H9 (cell line): ENCODE results near the gene ENOX1. TPM values are rescaled to one million over a fixed set of nuclear protein-coding genes. Genes with fewer than 3 reads are reported as not detected.

ENCODE experiments used
- DNase-seq: peaks from one replicate; pipeline ENCODE4 v3.0.0-alpha.2; 2017
- H2AFZ ChIP-seq: one replicate; pipeline ENCODE4 v1.6.1; 2013; ENCODE audit warnings: mild to moderate bottlenecking, low read length, control low read depth, moderate library complexity
- H2AK5ac ChIP-seq: 2 replicates; pipeline ENCODE4 v1.6.1; 2013; ENCODE audit warnings: low read length, control low read depth, mixed read lengths; ENCODE audit not compliant: insufficient read length
- H2BK120ac ChIP-seq: one replicate; pipeline ENCODE4 v1.6.1; 2013; ENCODE audit warnings: low read depth, mild to moderate bottlenecking, low read length, control low read depth, inconsistent platforms; ENCODE audit not compliant: poor library complexity, severe bottlenecking
- H2BK12ac ChIP-seq: 2 replicates; pipeline ENCODE4 v1.6.1; 2013; ENCODE audit warnings: low read length, control low read depth, mixed read lengths, low read depth; ENCODE audit not compliant: insufficient read length
- H2BK15ac ChIP-seq: 2 replicates; pipeline ENCODE4 v1.6.1; 2013; ENCODE audit warnings: low read depth, low read length, control low read depth
- H2BK20ac ChIP-seq: one replicate; pipeline ENCODE4 v1.6.1; 2013; ENCODE audit warnings: low read depth, mild to moderate bottlenecking, low read length, control low read depth, inconsistent platforms; ENCODE audit not compliant: poor library complexity, severe bottlenecking
- H2BK5ac ChIP-seq: 2 replicates; pipeline ENCODE4 v1.6.1; 2013; ENCODE audit warnings: low read length, control low read depth, mixed read lengths; ENCODE audit not compliant: insufficient read length
- H3K14ac ChIP-seq: 2 replicates; pipeline ENCODE4 v1.6.1; 2013; ENCODE audit warnings: low read length, control low read depth; ENCODE audit not compliant: insufficient read depth
- H3K18ac ChIP-seq: 2 replicates; pipeline ENCODE4 v1.6.1; 2013; ENCODE audit warnings: low read depth, mild to moderate bottlenecking, mixed read lengths, low read length, control low read depth; ENCODE audit not compliant: insufficient read length
- H3K23ac ChIP-seq: 2 replicates; pipeline ENCODE4 v1.6.1; 2013; ENCODE audit warnings: low read length, control low read depth, mixed read lengths, low read depth; ENCODE audit not compliant: insufficient read length
- H3K23me2 ChIP-seq: 2 replicates; pipeline ENCODE4 v1.6.1; 2013; ENCODE audit warnings: low read depth, mild to moderate bottlenecking, mixed read lengths, low read length, control low read depth; ENCODE audit not compliant: insufficient read length, poor library complexity, severe bottlenecking
- H3K27ac ChIP-seq: 2 replicates; pipeline ENCODE4 v1.5.1; 2013; ENCODE audit warnings: low read length, control low read depth, mixed read lengths, low read depth; ENCODE audit not compliant: insufficient read length
- H3K27me3 ChIP-seq: 2 replicates; pipeline ENCODE4 v1.6.1; 2013; ENCODE audit warnings: low read length, control low read depth, inconsistent platforms; ENCODE audit not compliant: insufficient read depth
- H3K4ac ChIP-seq: 2 replicates; pipeline ENCODE4 v1.6.1; 2013; ENCODE audit warnings: low read depth, mild to moderate bottlenecking, control low read depth, inconsistent platforms, low read length, moderate library complexity
- H3K4me1 ChIP-seq: 2 replicates; pipeline ENCODE4 v1.6.1; 2013; ENCODE audit warnings: low read length, control low read depth, inconsistent platforms; ENCODE audit not compliant: insufficient read depth
- H3K4me2 ChIP-seq: 2 replicates; pipeline ENCODE4 v1.6.1; 2013; ENCODE audit warnings: low read length, control low read depth, mixed read lengths; ENCODE audit not compliant: insufficient read length, insufficient read depth
- H3K56ac ChIP-seq: 2 replicates; pipeline ENCODE4 v1.6.1; 2013; ENCODE audit warnings: low read depth, mild to moderate bottlenecking, mixed read lengths, low read length, control low read depth; ENCODE audit not compliant: insufficient read length
- H3K79me1 ChIP-seq: 2 replicates; pipeline ENCODE4 v1.6.1; 2013; ENCODE audit warnings: low read depth, mild to moderate bottlenecking, moderate library complexity, low read length, control low read depth, inconsistent platforms; ENCODE audit not compliant: insufficient read depth, poor library complexity, severe bottlenecking
- H3K79me2 ChIP-seq: 2 replicates; pipeline ENCODE4 v1.6.1; 2013; ENCODE audit warnings: low read length, control low read depth, inconsistent platforms; ENCODE audit not compliant: insufficient read depth
- H3K9ac ChIP-seq: 2 replicates; pipeline ENCODE4 v1.6.1; 2013; ENCODE audit warnings: low read length, control low read depth, mixed read lengths; ENCODE audit not compliant: insufficient read length; ENCODE audit errors: extremely low read depth
- H3K9me3 ChIP-seq: one replicate; pipeline ENCODE4 v1.6.1; 2013; ENCODE audit warnings: low read depth, low read length, inconsistent platforms; ENCODE audit not compliant: control insufficient read depth
- H3T11ph ChIP-seq: one replicate; pipeline ENCODE4 v1.6.1; 2013; ENCODE audit warnings: mild to moderate bottlenecking, low read length, control low read depth, inconsistent platforms
- H4K20me1 ChIP-seq: one replicate; pipeline ENCODE4 v1.6.1; 2013; ENCODE audit not compliant: control insufficient read depth, insufficient read length, insufficient read depth
- H4K5ac ChIP-seq: 2 replicates; pipeline ENCODE4 v1.6.1; 2013; ENCODE audit warnings: low read depth, mild to moderate bottlenecking, mixed read lengths, low read length, control low read depth; ENCODE audit not compliant: insufficient read length
- H4K8ac ChIP-seq: replicated peaks from 2 replicates; pipeline ENCODE4 v1.6.1; 2013; ENCODE audit warnings: low read length, control low read depth, mixed read lengths, low read depth; ENCODE audit not compliant: insufficient read length
- H4K91ac ChIP-seq: 2 replicates; pipeline ENCODE4 v1.6.1; 2013; ENCODE audit warnings: low read depth, mild to moderate bottlenecking, moderate library complexity, mixed read lengths, low read length, control low read depth; ENCODE audit not compliant: insufficient read length
- H3K27ac Mint-ChIP-seq, 3 experiments: 2 replicates in 2 of 3; 3 replicates in 1 of 3; pipeline ENCODE4 v1.8.0; 2020 to 2021; ENCODE audit warnings: mixed read lengths in 3 of 3, mild to moderate bottlenecking in 1 of 3, moderate library complexity in 1 of 3
- H3K27me3 Mint-ChIP-seq: 2 replicates; pipeline ENCODE4 v1.8.0; 2021; ENCODE audit warnings: low read depth, mild to moderate bottlenecking, moderate library complexity, mixed read lengths
- H3K36me3 Mint-ChIP-seq, 3 experiments: 2 replicates in 2 of 3; 3 replicates in 1 of 3; pipeline ENCODE4 v1.8.0; 2020 to 2021; ENCODE audit warnings: low read depth in 3 of 3, mixed read lengths in 3 of 3; ENCODE audit not compliant: insufficient read depth in 1 of 3
- H3K4me1 Mint-ChIP-seq, 2 experiments: 2 replicates each; pipeline ENCODE4 v1.8.0; 2020; ENCODE audit warnings: mixed read lengths in 2 of 2
- H3K4me3 Mint-ChIP-seq, 2 experiments: 2 replicates in 1 of 2; 3 replicates in 1 of 2; pipeline ENCODE4 v1.8.0; 2020 to 2021; ENCODE audit warnings: mild to moderate bottlenecking in 2 of 2, mixed read lengths in 2 of 2, moderate library complexity in 1 of 2
- H3K9me3 Mint-ChIP-seq, 2 experiments: 2 replicates in 1 of 2; 3 replicates in 1 of 2; pipeline ENCODE4 v1.8.0; 2020; ENCODE audit warnings: mild to moderate bottlenecking in 2 of 2, mixed read lengths in 2 of 2, moderate library complexity in 1 of 2
- CTCF ChIP-seq: fragments of 200-600 bp; sonication (generic); conservative IDR thresholded peaks from 3 replicates; pipeline ENCODE4 v1.8.0; 2021; ENCODE audit warnings: antibody characterized with exemption, mild to moderate bottlenecking
- total RNA-seq: library from RNA; stranded (reverse); gene quantifications from 2 replicates; pipeline ENCODE4 v1.2.1, GENCODE V29; 2021

Gene ENOX1
- total RNA-seq, 1 experiment from 2014 or later: 0.24 TPM

GRCh38 chr13:43257765-43258164 is 529.0 kb downstream of the ENOX1 start:
- no peaks in the 10 kb centered on the region for H3K4me1 ChIP-seq
- H3K79me2 ChIP-seq: no peaks in the 10 kb centered on the region
- Mint-ChIP-seq H3K4me3 (no peak overlapping the region), H3K9me3 (no peaks in the 10 kb centered on the region), H3K27me3 (no peaks in the 10 kb centered on the region), H3K4me1 (0 out of 4 replicates have a peak, but pooled peaks cover 0 to 5% of the 10 kb centered on the region in 2 experiments), H3K27ac (no peak overlapping the region), H3K36me3 (no peaks in the 10 kb centered on the region; a peak in 1 of 7 replicates)
- H2BK5ac ChIP-seq: no peak overlapping the region
- H2AFZ ChIP-seq: no peak overlapping the region
- H3T11ph ChIP-seq: no peak overlapping the region
- H3K79me1 ChIP-seq: no peaks in the 10 kb centered on the region
- H4K20me1 ChIP-seq: no peaks in the 10 kb centered on the region
- H3K18ac ChIP-seq: no peak overlapping the region
- no peak overlapping the region for H3K56ac ChIP-seq
- H3K14ac ChIP-seq: no peak overlapping the region
- no peaks in the 10 kb centered on the region for H3K23me2 ChIP-seq
- no peaks in the 10 kb centered on the region for H3K9me3 ChIP-seq
- no peak overlapping the region for H2AK5ac ChIP-seq
- H2BK12ac ChIP-seq: no peak overlapping the region
- no peak overlapping the region for H2BK120ac ChIP-seq
- H4K5ac ChIP-seq: no peak overlapping the region
- no peak overlapping the region for H3K4me2 ChIP-seq
- no peak overlapping the region for H2BK15ac ChIP-seq
- no peak overlapping the region for H3K27ac ChIP-seq
- no peak overlapping the region for H3K23ac ChIP-seq
- no peak overlapping the region for H3K9ac ChIP-seq
- H3K27me3 ChIP-seq: no peaks in the 10 kb centered on the region; the same call in 1 of the 2 replicates
- TF ChIP-seq CTCF: no peak
- no peak overlapping the region for H2BK20ac ChIP-seq
- H4K8ac ChIP-seq: no peak overlapping the region
- H4K91ac ChIP-seq: no peak overlapping the region
- H3K4ac ChIP-seq: no peak overlapping the region
- no peak for DNase-seq
